HG02970 (cell line): ENCODE measurements around the gene LYG1.
"Not testable (repeated sequence)": the region's sequence is repeated elsewhere in the genome, so short reads cannot be mapped to it uniquely, and the experiment has no call there.

Source experiments
- ATAC-seq: cut with Tn5 transposase; IDR thresholded peaks from one replicate; pipeline ENCODE4 v1.9.1; 2021; ENCODE audit warnings: mild to moderate bottlenecking, moderate library complexity, moderate number of reproducible peaks; ENCODE audit not compliant: unreplicated experiment, low FRiP score

Gene LYG1

GRCh38 chr2:99301097-99301496 lies at the start of gene LYG1:
LYG1 (minus strand) TSS chr2:99301197; CDS start chr2:99295670, 5,527 bp downstream.
- ATAC-seq: not testable (repeated sequence)

GRCh38 chr2:99350194-99350593 lies 49.2 kb upstream of the LYG1 start:
- ATAC-seq: no peak

GRCh38 chr2:99348173-99348572 lies 47.2 kb upstream of the LYG1 start:
- ATAC-seq: no peak

- ATAC-seq: no peak
Measured at GRCh38 chr2:99346218-99346617, 45.2 kb upstream of the LYG1 start.

GRCh38 chr2:99345446-99345845 lies 44.4 kb upstream of the LYG1 start:
- ATAC-seq: not testable (repeated sequence)

- ATAC-seq: no peak
Measured at GRCh38 chr2:99342536-99342935, 41.5 kb upstream of the LYG1 start.

GRCh38 chr2:99340669-99341236 lies 39.8 kb upstream of the LYG1 start:
- no peak for ATAC-seq

GRCh38 chr2:99338029-99338585 lies 37.1 kb upstream of the LYG1 start:
- ATAC-seq: no peak

- peak; percentile 52 for ATAC-seq
Measured at GRCh38 chr2:99337113-99338028, 36.4 kb upstream of the LYG1 start, which contains the start of gene EIF5B. EIF5B (plus strand) TSS chr2:99337389; CDS start chr2:99337555, 166 bp downstream.

- peak; percentile 1 for ATAC-seq
Measured at GRCh38 chr2:99336804-99337112, 35.8 kb upstream of the LYG1 start.

- ATAC-seq: peak; percentile 70
Measured at GRCh38 chr2:99335911-99336803, 35.2 kb upstream of the LYG1 start, which contains the start of gene TXNDC9. TXNDC9 (minus strand) TSS chr2:99336333; CDS start chr2:99333210, 3,123 bp downstream.

- ATAC-seq: no peak
Measured at GRCh38 chr2:99325384-99325783, 24.4 kb upstream of the LYG1 start.

- ATAC-seq: not testable (repeated sequence)
Measured at GRCh38 chr2:99317873-99318200, 16.8 kb upstream of the LYG1 start.

GRCh38 chr2:99317161-99317872 lies 16.3 kb upstream of the LYG1 start:
- no peak for ATAC-seq

- ATAC-seq: no peak
Measured at GRCh38 chr2:99299580-99299979, 1.4 kb downstream of the LYG1 start.

- no peak for ATAC-seq
Measured at GRCh38 chr2:99297994-99298393, 3.0 kb downstream of the LYG1 start.

- ATAC-seq: no peak
Measured at GRCh38 chr2:99285526-99285925, 15.5 kb downstream of the LYG1 start.

- no peak for ATAC-seq
Measured at GRCh38 chr2:99279969-99280695, 20.9 kb downstream of the LYG1 start.

GRCh38 chr2:99278793-99279291 lies 22.2 kb downstream of the LYG1 start:
- no peak for ATAC-seq
